H1 (cell line): Measurements from ENCODE around the gene ZNF24.

Experiments
- ATF3 ChIP-seq: IDR thresholded peaks from 2 replicates; pipeline ENCODE4 v1.6.1; 2011; ENCODE audit warnings: low read depth, mild to moderate bottlenecking, low read length; ENCODE audit not compliant: insufficient read depth
- CBX8 ChIP-seq: fragments of 300-800, 300-1000 bp; sonication (generic); IDR thresholded peaks from 2 replicates; pipeline ENCODE4 v1.7.1; 2016; ENCODE audit warnings: low read depth, low read length, borderline replicate concordance
- CHD2 ChIP-seq: IDR thresholded peaks from 2 replicates; pipeline ENCODE4 v1.6.1; 2012; ENCODE audit warnings: low read length, improper control_type of control experiment
- CTCF ChIP-seq, 3 experiments: IDR thresholded peaks; 1 replicate in 2 of 3; 2 replicates in 1 of 3; pipeline versions ENCODE4 v1.5.1 to v1.6.1; 2011; ENCODE audit warnings: low read length in 3 of 3, mild to moderate bottlenecking in 3 of 3, inconsistent platforms in 2 of 3, low read depth in 1 of 3, moderate library complexity in 1 of 3; ENCODE audit not compliant: insufficient read depth in 1 of 3; ENCODE audit errors: control extremely low read depth in 1 of 3
- EZH2 ChIP-seq: fragments of 200-600 bp; sonication (generic); IDR thresholded peaks from 2 replicates; pipeline ENCODE4 v1.7.1; 2012; ENCODE audit warnings: low read depth, mild to moderate bottlenecking, moderate library complexity, low read length, inconsistent platforms; ENCODE audit not compliant: severe bottlenecking
- GTF2F1 ChIP-seq: IDR thresholded peaks from 2 replicates; pipeline ENCODE4 v1.6.1; 2012; ENCODE audit warnings: low read depth, low read length, improper control_type of control experiment, borderline replicate concordance
- MAFK ChIP-seq: IDR thresholded peaks from 2 replicates; pipeline ENCODE4 v1.6.1; 2012; ENCODE audit warnings: low read depth, mild to moderate bottlenecking, improper control_type of control experiment, low read length
- POLR2A ChIP-seq, 2 experiments: IDR thresholded peaks; 1 replicate in 1 of 2; 2 replicates in 1 of 2; pipeline ENCODE4 v1.6.1; 2011; ENCODE audit warnings: low read depth in 2 of 2, low read length in 2 of 2, mild to moderate bottlenecking in 2 of 2; ENCODE audit errors: control extremely low read depth in 1 of 2
- SRF ChIP-seq: IDR thresholded peaks from 2 replicates; pipeline ENCODE4 v1.6.1; 2011; ENCODE audit warnings: mild to moderate bottlenecking, low read depth, low read length, moderate library complexity
- ZNF274 ChIP-seq: IDR thresholded peaks from 2 replicates; pipeline ENCODE4 v1.7.0; 2012; ENCODE audit warnings: low read length, borderline replicate concordance; ENCODE audit errors: extremely low read depth

GRCh38 chr18:35369126-35369525, 24.9 kb upstream of the ZNF24 start:
- TF ChIP-seq CHD2 = no peak
- TF ChIP-seq CTCF (IDR thresholded peaks at IDR 0.05; ENCODE audit: control extremely low read depth in 1 of 3, insufficient read depth in 1 of 3, low read depth in 1 of 3, low read length in 3 of 3) = no peak
- no peak for TF ChIP-seq ZNF274
- TF ChIP-seq SRF = no peak
- TF ChIP-seq POLR2A (IDR thresholded peaks at IDR 0.05; ENCODE audit: control extremely low read depth in 1 of 2, low read depth in 2 of 2, low read length in 2 of 2) = no peak
- TF ChIP-seq EZH2 = no peak
- no peak for TF ChIP-seq ATF3
- TF ChIP-seq CBX8 = no peak
- TF ChIP-seq GTF2F1 = no peak
- TF ChIP-seq MAFK = no peak
